HFFc6 (cell line): ENCODE data around the gene WDR87. TPM values are rescaled to one million over a fixed set of nuclear protein-coding genes. Genes with fewer than 3 reads are reported as not detected.
"Not testable (repeated sequence)": the region's sequence is repeated elsewhere in the genome, so short reads cannot be mapped to it uniquely, and the experiment has no call there.

Experiments
- DNase-seq: peaks from one replicate; pipeline ENCODE4 v3.0.0-alpha.2; 2018
- H3K27ac Mint-ChIP-seq: 2 replicates; pipeline ENCODE4 v1.8.0; 2020; ENCODE audit warnings: mild to moderate bottlenecking, mixed read lengths
- H3K27me3 Mint-ChIP-seq: 2 replicates; pipeline ENCODE4 v1.8.0; 2021; ENCODE audit warnings: mild to moderate bottlenecking, moderate library complexity, mixed read lengths; ENCODE audit not compliant: insufficient read depth
- H3K36me3 Mint-ChIP-seq: 2 replicates; pipeline ENCODE4 v1.8.0; 2021; ENCODE audit warnings: low read depth, mixed read lengths
- H3K4me1 Mint-ChIP-seq: 2 replicates; pipeline ENCODE4 v1.8.0; 2020; ENCODE audit warnings: low read depth, mixed read lengths
- H3K4me3 Mint-ChIP-seq: 2 replicates; pipeline ENCODE4 v1.8.0; 2020; ENCODE audit warnings: mild to moderate bottlenecking, moderate library complexity, mixed read lengths
- H3K9me3 Mint-ChIP-seq: 2 replicates; pipeline ENCODE4 v1.8.0; 2020; ENCODE audit warnings: mild to moderate bottlenecking, mixed read lengths
- total RNA-seq, 6 experiments: library from RNA; stranded (reverse); fragmentation: NEBNext Ultra II Directional; extraction: Animal tissue kit (Norgen Biotek cat#: 25700); gene quantifications; 2 replicates in 1 of 6; 3 replicates in 5 of 6; pipeline ENCODE4 v1.2.3, GENCODE V29; 2021
- TF ChIP-seq, protein P1 (sequence below): fragments of 200-600 bp; sonication (generic); IDR thresholded peaks from 2 replicates; pipeline ENCODE4 v1.5.0; 2021; ENCODE audit warnings: antibody characterized with exemption, mild to moderate bottlenecking

WDR87 gene
- total RNA-seq, 6 experiments from 2014 or later, result not detected

DNA sequence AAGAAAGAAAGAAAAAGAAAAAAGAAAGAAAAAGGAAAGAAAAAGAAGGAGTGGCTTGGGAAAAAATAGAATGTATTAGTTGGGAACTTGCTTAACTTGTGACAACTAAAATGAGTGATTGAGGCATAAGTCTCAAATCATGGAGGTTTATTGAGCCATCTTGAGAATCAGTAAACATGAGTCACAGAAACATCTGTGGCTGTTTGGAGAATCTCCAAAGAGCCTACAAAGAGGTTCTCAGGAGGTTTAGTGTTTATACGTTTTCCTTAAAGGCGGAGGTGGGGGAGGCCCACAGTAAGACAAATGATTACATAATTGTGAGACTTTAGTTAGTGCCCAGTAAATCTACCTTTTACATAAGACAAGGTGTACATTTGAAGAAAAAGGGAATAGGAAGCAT, 38.6 kb downstream of the WDR87 start:
- Mint-ChIP-seq H3K9me3 (peaks cover 11% of the 10 kb centered on the region; the same call in 1 of the 2 replicates), H3K27me3 (peaks cover 5% of the 10 kb centered on the region), H3K36me3 (no peaks in the 10 kb centered on the region), H3K4me3 (no peak overlapping the region), H3K4me1 (peaks cover 19% of the 10 kb centered on the region), H3K27ac (no peak overlapping the region)
- TF ChIP-seq, protein P1, sequence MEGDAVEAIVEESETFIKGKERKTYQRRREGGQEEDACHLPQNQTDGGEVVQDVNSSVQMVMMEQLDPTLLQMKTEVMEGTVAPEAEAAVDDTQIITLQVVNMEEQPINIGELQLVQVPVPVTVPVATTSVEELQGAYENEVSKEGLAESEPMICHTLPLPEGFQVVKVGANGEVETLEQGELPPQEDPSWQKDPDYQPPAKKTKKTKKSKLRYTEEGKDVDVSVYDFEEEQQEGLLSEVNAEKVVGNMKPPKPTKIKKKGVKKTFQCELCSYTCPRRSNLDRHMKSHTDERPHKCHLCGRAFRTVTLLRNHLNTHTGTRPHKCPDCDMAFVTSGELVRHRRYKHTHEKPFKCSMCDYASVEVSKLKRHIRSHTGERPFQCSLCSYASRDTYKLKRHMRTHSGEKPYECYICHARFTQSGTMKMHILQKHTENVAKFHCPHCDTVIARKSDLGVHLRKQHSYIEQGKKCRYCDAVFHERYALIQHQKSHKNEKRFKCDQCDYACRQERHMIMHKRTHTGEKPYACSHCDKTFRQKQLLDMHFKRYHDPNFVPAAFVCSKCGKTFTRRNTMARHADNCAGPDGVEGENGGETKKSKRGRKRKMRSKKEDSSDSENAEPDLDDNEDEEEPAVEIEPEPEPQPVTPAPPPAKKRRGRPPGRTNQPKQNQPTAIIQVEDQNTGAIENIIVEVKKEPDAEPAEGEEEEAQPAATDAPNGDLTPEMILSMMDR, result no peak
- no peak for DNase-seq

DNA sequence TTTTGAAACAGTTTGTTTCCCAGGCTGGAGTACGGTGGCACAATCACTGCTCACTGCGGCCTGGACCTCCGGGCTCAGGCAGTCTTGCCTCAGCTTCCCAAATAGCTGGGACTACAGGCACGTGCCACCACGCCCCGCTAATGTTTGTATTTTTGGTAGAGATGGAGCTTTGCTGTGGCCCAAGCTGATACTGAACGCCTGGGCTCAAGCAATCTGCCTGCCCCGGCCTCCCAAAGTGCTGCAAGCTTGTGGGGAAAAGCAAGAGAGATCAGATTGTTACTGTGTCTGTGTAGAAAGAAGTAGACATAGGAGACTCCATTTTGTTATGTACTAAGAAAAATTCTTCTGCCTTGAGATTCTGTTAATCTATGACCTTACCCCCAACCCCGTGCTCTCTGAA, 40.5 kb downstream of the WDR87 start:
- Mint-ChIP-seq H3K4me1 (peaks cover 14% of the 10 kb centered on the region), H3K9me3 (peaks cover 11% of the 10 kb centered on the region; the same call in 1 of the 2 replicates)
- not testable (repeated sequence) for H3K36me3 Mint-ChIP-seq, H3K27me3 Mint-ChIP-seq, DNase-seq, H3K4me3 Mint-ChIP-seq, H3K27ac Mint-ChIP-seq

DNA sequence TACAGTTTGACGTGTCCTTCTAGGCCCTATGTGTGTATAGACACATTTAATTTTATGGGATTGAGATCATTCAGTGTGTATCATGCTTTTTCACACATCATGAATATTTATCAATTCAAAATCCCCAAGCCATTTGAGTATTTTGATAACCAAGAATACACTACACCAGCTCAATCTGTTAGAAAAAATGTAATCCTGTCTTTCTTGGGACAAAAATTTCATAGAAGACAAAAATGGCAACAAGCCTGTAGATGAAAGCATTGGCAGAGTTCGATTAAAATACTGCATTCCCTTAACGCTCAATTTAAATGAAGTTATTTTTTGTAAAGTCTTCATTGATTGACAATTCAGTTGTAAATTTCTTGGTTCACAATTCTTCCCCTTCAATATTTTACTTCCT, 41.9 kb downstream of the WDR87 start:
- Mint-ChIP-seq H3K9me3 (peaks cover 11% of the 10 kb centered on the region; the same call in 1 of the 2 replicates), H3K4me1 (peaks cover 14% of the 10 kb centered on the region), H3K4me3 (no peak overlapping the region), H3K36me3 (no peaks in the 10 kb centered on the region), H3K27me3 (peaks cover 5% of the 10 kb centered on the region), H3K27ac (no peak overlapping the region)
- TF ChIP-seq, protein P1, result no peak
- no peak for DNase-seq

DNA sequence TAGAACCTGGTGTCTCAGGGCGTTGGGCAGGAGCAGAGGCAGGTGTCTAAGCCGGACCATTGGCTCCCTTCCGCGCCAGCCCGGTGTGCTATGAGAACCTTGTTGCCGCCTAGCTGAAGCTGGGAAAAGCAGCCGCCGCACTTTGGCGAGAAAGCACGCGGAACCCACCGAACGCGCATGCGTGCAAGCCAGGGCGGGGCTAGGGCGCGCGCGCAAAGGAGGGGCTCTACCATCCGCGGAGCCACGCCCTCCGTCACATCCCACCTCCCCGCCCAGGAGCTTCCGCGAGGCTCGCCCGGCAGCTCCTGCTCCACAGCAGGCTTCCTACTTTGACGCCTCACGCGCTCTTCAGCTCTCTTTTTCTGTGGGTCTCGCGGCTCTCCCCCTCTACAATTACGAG, 51.3 kb downstream of the WDR87 start:
- Mint-ChIP-seq H3K4me3 (no peak overlapping the region), H3K27ac (no peak overlapping the region), H3K36me3 (no peaks in the 10 kb centered on the region), H3K9me3 (peaks cover 10% of the 10 kb centered on the region; the same call in 1 of the 2 replicates), H3K27me3 (peaks cover 3% of the 10 kb centered on the region; the same call in 1 of the 2 replicates), H3K4me1 (no peaks in the 10 kb centered on the region)
- DNase-seq, result no peak
- TF ChIP-seq, protein P1, result no peak

DNA sequence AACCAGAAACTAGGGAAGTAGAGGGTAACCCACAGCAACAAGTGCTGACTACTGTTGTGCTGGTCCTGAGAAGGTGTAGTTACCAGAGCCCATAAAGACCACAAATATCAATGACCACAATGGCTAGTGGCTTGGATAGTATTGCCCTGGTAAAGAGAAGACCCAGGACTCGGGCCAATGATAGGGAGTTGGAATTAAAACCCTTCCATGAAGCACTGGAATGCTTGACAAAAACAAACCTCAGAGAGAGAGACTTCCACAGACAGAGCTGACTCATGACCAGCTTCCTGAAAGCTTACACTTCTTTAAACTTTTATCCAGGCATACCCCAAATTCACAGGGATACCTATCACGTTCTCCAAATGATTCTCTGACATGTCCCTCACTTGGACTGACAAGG, 60.5 kb downstream of the WDR87 start:
- peak; percentile 2 for DNase-seq
- Mint-ChIP-seq H3K36me3 (no peaks in the 10 kb centered on the region), H3K27ac (no peak overlapping the region), H3K4me1 (peaks cover 10% of the 10 kb centered on the region), H3K27me3 (no peaks in the 10 kb centered on the region; the same call in 1 of the 2 replicates), H3K4me3 (no peak overlapping the region), H3K9me3 (peaks cover 4% of the 10 kb centered on the region; the same call in 1 of the 2 replicates)
- TF ChIP-seq, protein P1, result no peak

Other genes with a start within 250 kb of the WDR87 start
- gene ZNF607, start 186.8 kb downstream of the WDR87 start, total RNA-seq, result 1 to 10 TPM; 2.1 to 5.1 (median 3.5) TPM
- gene ZNF573, start 127.0 kb downstream of the WDR87 start, total RNA-seq, result 1 to 10 TPM; 4.9 to 8.4 (median 6.4) TPM
- gene SIPA1L3, start 614 bp upstream of the WDR87 start, total RNA-seq, result 10 to 100 TPM; 34.0 to 46.7 (median 41.8) TPM